Measurements from ENCODE around the gene TAF1D. TPM values are rescaled to one million over a fixed set of nuclear protein-coding genes. Genes with fewer than 3 reads are reported as not detected.
"Not testable (repeated sequence)": the region's sequence is repeated elsewhere in the genome, so short reads cannot be mapped to it uniquely, and the experiment has no call there.

Gene TAF1D
- total RNA-seq, 1 experiment from 2014 or later: 294 TPM

GRCh38 chr11:93753241-93753640, 11.9 kb upstream of the TAF1D start:
- DNase-seq (ENCODE audit: extremely low read depth, low read depth): no peak

DNA sequence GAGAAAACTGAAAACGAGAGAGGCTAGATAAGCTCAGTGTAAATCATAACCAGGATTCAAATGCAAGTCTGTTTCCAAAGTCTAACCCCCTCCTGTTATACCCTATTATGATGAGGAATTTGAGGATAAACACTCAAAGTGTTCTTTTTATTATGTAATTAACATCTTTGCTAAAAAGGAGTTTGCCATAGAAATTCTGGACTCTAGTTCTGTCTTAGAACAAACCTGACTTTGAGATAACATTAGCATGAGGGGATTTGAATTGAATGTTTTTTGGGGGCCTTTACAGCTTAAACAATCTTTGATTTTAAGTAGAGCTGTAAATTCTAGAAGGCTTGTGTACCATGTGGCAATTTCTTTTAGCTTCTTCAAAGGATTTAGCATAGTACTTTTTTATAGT, 9.7 kb upstream of the TAF1D start:
- DNase-seq (ENCODE audit: extremely low read depth, low read depth): no peak

GRCh38 chr11:93747122-93747521, 5.8 kb upstream of the TAF1D start:
- DNase-seq (ENCODE audit: extremely low read depth, low read depth): no peak

DNA sequence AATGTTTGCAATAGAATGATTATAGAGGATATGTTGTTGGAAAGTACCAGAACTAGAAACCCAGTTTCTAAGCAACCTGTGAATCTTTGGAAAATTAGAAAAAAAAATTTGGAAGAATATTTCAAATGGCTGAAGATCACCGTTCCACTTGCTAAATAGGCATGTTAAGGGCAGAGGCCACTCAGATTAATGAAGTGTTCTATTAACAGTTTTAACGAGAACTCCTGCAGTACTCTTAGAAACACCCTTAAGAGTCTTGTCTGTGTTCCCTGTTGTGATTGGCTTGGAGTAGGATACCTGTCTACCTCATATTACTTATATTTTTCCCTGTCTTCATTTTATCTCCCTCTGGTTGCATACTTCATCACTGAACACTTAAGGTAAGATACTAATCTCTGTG, 4.8 kb upstream of the TAF1D start:
- no peak for DNase-seq (ENCODE audit: extremely low read depth, low read depth)

DNA sequence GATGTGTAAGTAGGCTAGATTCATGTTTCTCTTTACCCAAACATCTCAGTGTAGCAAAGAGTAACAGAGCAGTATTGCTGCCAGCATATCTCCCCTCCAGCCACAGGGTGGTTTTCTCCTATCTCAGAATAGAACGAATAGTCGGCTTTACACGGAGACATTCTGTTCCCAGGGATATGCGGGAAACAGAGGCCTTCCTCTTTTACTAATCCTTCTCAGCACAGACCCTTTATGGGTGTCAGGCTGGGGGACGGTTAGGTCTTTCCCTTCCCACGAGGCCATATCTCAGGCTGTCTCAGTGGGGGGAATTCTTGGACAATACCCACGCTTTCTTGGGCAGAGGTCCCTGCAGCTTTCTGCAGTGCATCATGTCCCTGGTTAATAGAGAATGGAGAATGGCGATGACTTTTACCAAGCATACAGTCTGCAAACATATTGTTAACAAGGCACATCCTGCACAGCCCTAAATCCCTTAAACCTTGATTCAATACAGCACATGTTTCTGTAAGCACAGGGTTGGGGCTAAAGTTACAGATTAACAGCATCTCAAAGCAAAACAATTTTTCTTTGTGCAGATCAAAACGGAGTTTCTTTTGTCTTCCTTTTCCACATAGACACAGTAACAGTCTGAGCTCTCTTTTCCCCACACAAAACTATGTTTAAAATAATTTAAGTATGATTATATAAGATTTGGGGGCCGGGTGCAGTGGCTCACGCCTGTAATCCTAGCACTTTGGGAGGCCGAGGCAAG, 3.9 kb upstream of the TAF1D start:
- DNase-seq (ENCODE audit: extremely low read depth, low read depth): not testable (repeated sequence)

DNA sequence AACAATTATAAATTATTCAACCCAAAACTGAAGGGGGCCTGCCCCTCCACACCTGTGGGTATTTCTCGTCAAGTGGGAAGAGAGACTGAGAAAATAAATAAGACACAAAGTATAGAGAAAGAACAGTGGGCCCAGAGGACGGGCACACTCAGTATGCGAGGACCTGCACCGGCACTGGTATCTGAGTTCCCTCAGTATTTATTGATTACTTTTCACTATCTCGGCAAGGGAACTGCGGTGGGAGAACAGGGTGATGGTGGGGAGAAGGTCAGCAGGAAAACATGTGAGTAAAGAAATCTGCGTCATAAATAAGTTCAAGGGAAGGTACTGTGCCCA, 3.3 kb upstream of the TAF1D start:
- DNase-seq (ENCODE audit: extremely low read depth, low read depth): no peak

GRCh38 chr11:93743291-93743690, 2.0 kb upstream of the TAF1D start:
- no peak for DNase-seq (ENCODE audit: extremely low read depth, low read depth)

GRCh38 chr11:93741882-93742226, 559 bp upstream of the TAF1D start:
- DNase-seq (ENCODE audit: extremely low read depth, low read depth): no peak

GRCh38 chr11:93740730-93741093, 583 bp downstream of the TAF1D start:
- DNase-seq (ENCODE audit: extremely low read depth, low read depth): peak; percentile 61

DNA sequence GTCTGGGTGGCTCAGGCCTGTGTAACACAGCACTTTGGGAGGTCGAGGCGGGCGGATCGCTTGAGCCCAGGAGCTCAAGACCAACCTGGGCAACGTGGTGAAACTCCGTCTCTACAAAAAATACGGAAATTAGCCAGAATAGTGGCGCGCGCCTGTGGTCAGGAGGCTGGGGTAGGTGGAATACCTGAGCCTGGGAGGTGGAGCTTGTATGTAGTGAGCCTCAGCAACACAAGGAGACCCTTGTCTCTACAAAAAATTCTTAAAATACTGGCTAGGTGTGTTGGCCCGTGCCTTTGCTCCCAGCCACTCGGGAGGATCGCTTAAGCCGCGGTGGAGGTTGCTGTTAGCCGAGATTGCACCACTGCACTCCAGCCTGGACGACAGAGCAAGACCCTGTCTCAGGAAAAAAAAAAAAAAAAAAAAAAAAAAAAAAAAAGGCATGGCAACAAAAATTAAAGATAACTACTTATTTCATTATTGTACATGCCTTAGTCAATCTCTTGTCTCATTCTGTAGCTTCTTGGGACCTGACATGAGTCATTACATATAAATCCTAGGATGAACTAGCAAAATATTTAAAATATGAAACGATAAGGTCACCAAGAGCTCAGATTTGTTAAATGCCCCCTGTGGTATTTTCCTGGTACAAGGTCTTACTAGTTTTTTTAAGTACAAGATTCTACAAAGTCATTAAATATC, 1.1 kb downstream of the TAF1D start:
- no peak for DNase-seq (ENCODE audit: extremely low read depth, low read depth)

GRCh38 chr11:93738647-93739081, 2.6 kb downstream of the TAF1D start:
- DNase-seq (ENCODE audit: extremely low read depth, low read depth): no peak

GRCh38 chr11:93737904-93738612, 3.2 kb downstream of the TAF1D start:
- DNase-seq (ENCODE audit: extremely low read depth, low read depth): no peak

DNA sequence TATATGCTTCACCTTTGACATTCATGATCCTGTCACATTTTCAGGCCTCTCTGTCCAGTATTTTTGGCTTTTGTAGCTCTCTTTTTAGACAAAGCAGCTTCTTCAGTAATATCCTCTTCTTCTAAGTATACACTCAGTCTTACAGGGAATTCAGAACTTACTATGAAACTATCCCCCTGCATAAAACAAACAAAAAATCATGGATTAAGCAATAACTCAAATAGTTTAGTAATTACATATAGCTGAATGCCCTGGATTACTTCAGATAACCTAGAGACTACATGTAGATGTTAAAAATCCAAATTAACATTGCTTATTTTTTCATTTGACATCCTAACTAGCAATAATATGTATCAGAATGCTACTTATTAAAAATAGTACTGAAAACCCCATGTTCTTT, 5.2 kb downstream of the TAF1D start:
- no peak for DNase-seq (ENCODE audit: extremely low read depth, low read depth)

- DNase-seq (ENCODE audit: extremely low read depth, low read depth): no peak
Observed at GRCh38 chr11:93735627-93736026, 5.7 kb downstream of the TAF1D start.

DNA sequence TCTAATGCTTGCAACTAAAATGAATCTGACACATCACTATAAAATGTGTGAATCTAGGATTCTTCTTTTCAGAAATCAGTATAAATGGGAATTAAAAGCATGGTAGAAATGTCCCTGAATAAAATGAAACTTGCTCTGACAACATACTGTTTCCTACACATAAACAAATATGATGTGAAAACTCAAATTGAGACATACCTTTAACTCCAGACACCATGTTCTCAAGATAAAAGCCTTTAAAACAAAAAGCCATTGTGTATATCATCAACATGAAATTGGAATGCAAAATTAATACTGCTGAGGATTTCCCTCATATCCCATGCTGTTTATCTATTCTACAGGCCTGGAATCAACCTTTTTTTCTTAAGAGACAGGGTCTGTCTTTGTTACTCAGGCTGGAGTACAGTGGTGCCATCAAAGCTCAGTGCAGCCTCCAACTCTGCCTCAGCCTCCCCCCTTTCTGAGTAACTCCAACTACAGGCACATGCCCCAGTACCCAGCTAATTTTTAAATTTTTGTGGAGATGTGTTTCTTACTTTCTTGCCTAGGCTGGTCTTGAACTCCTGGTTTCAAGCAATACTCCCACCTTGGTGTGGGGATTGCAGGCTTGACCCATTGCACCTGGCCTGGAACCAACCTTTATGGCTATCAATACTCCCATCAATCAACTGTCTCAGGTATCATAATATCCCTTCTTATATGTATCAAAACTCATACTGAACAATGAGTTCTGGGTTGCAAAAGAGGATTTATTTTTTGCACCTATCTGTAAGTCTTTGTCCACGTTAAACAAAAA, 6.7 kb downstream of the TAF1D start:
- no peak for DNase-seq (ENCODE audit: extremely low read depth, low read depth)

DNA sequence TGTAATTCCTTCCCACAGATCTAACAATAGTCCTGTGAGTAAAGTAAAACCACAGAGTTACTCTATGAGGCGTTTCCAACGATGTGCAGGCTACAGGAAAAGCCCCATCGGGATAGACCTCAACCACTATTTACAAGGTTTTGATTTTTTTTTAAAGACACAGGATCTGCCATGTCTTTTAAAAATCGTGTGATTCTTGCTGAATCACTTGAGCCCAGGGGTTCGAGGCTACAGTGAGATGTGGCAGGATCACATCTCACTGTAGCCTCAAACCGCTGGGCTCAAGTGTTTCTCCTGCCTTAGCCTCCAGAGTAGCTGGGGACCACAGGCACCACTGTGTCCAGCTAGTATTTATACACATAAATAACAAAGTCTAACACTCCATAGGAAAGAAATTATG, 7.8 kb downstream of the TAF1D start:
- DNase-seq (ENCODE audit: extremely low read depth, low read depth): no peak

DNA sequence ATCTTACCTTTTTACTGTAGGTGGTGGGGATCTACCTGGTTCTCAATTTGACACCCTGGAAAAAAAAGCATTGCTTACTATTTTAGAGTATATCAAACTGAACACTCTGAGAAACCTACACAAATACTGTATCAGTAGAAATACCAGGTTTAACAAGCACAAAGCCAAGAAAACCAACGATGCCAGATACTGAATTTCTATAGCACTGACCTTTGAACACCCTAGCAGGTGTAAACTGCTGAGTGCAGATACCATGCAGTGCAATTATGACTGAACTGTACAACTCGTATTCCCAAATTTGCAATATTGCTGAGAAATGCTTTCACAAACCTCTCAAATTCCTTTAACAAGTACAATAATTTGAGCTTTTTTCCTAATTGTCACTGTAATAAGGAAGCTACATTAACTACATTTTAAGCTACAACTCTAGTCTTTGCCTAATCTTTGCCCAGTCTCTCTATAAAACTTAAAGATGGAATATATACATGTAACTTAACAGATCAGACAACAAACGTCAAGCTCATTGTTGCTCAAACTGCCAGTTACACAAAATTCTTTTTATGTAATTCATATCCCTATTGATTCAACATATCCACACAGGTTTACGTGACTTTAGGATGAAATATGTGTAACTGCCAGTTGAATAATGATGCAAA, 8.9 kb downstream of the TAF1D start:
- no peak for DNase-seq (ENCODE audit: extremely low read depth, low read depth)

GRCh38 chr11:93730108-93731107, 10.9 kb downstream of the TAF1D start:
- DNase-seq (ENCODE audit: extremely low read depth, low read depth): no peak

DNA sequence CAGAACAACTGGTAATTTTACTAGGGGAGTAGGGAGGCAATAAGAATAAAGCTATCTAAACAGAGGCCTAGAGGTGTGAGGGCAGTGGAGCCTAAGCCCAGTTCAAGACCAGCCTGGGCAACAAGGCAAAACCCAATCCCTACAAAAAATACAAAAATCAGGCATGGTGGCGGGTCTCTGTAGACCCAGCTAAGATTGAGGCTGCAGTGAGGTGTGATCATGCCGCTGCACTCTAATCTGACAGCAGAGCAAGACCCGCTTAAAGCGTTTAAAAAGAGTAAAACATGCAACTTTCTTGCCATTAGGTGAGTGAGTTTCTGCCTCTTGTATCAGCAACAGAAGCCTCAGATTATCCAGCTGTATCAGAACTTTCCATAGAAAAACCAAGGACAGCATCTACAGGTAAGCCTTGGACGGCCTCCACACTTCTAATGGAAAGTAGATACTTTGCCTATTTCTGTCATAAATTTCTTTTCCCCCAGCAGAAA, 12.1 kb downstream of the TAF1D start:
- DNase-seq (ENCODE audit: extremely low read depth, low read depth): no peak
